ENCODE measurements around the gene POLR1A. TPM values are rescaled to one million over a fixed set of nuclear protein-coding genes. Genes with fewer than 3 reads are reported as not detected.

The POLR1A gene
- total RNA-seq, 1 experiment from 2014 or later: 62.7 TPM

- Histone ChIP-seq H4K8ac (replicated peaks; ENCODE audit: insufficient read length, low read depth, low read length) (no peak overlapping the region), H3K9ac (ENCODE audit: extremely low read depth, insufficient read length, low read length) (no peak overlapping the region), H4K91ac (ENCODE audit: insufficient read length, low read depth, low read length) (no peak overlapping the region), H3K9me3 (ENCODE audit: control insufficient read depth, low read depth, low read length) (peaks cover 7% of the 10 kb centered on the region), H2AFZ (ENCODE audit: low read length) (no peak overlapping the region), H2BK120ac (ENCODE audit: low read depth, low read length, poor library complexity, severe bottlenecking) (no peak overlapping the region), H4K20me1 (ENCODE audit: control insufficient read depth, insufficient read depth, insufficient read length) (no peaks in the 10 kb centered on the region), H3K4ac (ENCODE audit: low read depth, low read length) (no peak overlapping the region), H3K27me3 (ENCODE audit: insufficient read depth, low read length) (no peaks in the 10 kb centered on the region), H2BK15ac (ENCODE audit: low read depth, low read length) (no peak overlapping the region), H3K4me1 (ENCODE audit: insufficient read depth, low read length) (no peaks in the 10 kb centered on the region), H3T11ph (ENCODE audit: low read length) (no peak overlapping the region), H4K5ac (ENCODE audit: insufficient read length, low read depth, low read length) (no peak overlapping the region), H3K4me2 (ENCODE audit: insufficient read depth, insufficient read length, low read length) (no peak overlapping the region), H3K18ac (ENCODE audit: insufficient read length, low read depth, low read length) (no peak overlapping the region), H3K79me1 (ENCODE audit: insufficient read depth, low read depth, low read length, poor library complexity, severe bottlenecking) (no peaks in the 10 kb centered on the region), H2AK5ac (ENCODE audit: insufficient read length, low read length) (no peak overlapping the region), H2BK20ac (ENCODE audit: low read depth, low read length, poor library complexity, severe bottlenecking) (no peak overlapping the region), H3K56ac (ENCODE audit: insufficient read length, low read depth, low read length) (no peak overlapping the region), H2BK5ac (ENCODE audit: insufficient read length, low read length) (no peak overlapping the region), H3K14ac (ENCODE audit: insufficient read depth, low read length) (no peak overlapping the region), H3K27ac (ENCODE audit: insufficient read length, low read depth, low read length) (no peak overlapping the region), H3K23me2 (ENCODE audit: insufficient read length, low read depth, low read length, poor library complexity, severe bottlenecking) (no peaks in the 10 kb centered on the region), H3K79me2 (ENCODE audit: insufficient read depth, low read length) (no peaks in the 10 kb centered on the region), H2BK12ac (ENCODE audit: insufficient read length, low read depth, low read length) (no peak overlapping the region), H3K23ac (ENCODE audit: insufficient read length, low read depth, low read length) (no peak overlapping the region)
- H3K36me3 Mint-ChIP-seq (ENCODE audit: insufficient read depth in 1 of 3, low read depth in 3 of 3): peaks cover 5 to 12% (median 11%) of the 10 kb centered on the region in 3 experiments; a peak in 6 of 7 replicates
- WGBS (ENCODE audit: extremely low coverage, insufficient read length, low lambda C conversion rate): no CpG with 5 or more reads among the region's 1 CpG
- no peak overlapping the region for H3K4me3 Mint-ChIP-seq
- H3K27ac Mint-ChIP-seq: no peak overlapping the region
- peaks cover 18% of the 10 kb centered on the region for H3K27me3 Mint-ChIP-seq (ENCODE audit: low read depth)
- peaks cover 9 to 18% of the 10 kb centered on the region in 2 experiments for H3K9me3 Mint-ChIP-seq
- peaks cover 0 to 7% of the 10 kb centered on the region in 2 experiments; a peak in 1 of 4 replicates for H3K4me1 Mint-ChIP-seq
- TF ChIP-seq CTCF (conservative IDR thresholded peaks at IDR 0.05): no peak
- no peak for DNase-seq
Measured at GRCh38 chr2:86015699-86016098, 90.0 kb downstream of the POLR1A start.
